ENCODE results near the gene MYT1. TPM values are rescaled to one million over a fixed set of nuclear protein-coding genes. Genes with fewer than 3 reads are reported as not detected.
A peak's percentile ranks its signal among the peaks of the same experiment; 100 is the strongest.

The MYT1 gene
- total and polyA plus RNA-seq, 2 of the 13 experiments (the other 11 are each of a cell fraction or from before 2014, with no cell fraction given), result 0.58 to 2.5 TPM

DNA sequence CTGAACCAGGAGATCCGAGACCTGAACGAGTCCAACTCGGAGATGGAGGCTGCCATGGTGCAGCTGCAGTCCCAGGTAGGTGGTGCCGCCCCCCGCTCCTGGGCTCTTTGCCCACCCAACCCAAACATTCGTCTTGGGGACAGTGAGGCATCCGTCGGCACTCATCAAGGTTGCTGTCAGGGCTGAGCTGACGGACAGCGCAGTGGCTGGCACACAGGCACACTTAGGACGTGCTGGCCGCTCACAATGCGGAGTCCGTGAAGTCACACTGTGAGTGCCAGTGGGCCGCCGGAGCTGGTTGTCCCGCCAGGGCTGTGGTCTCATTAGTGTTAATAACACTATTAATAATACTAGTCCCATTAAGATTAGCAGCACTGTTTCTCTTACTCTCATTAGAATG, 73.1 kb downstream of the MYT1 start (continued):
- TF ChIP-seq MLXIP (CRISPR knock-in tag; IDR thresholded peaks at IDR 0.05; ENCODE audit: borderline replicate concordance) (no peak), ZNF747 (CRISPR knock-in tag; IDR thresholded peaks at IDR 0.05; ENCODE audit: borderline replicate concordance) (no peak), U2AF1 (optimal IDR thresholded peaks at IDR 0.05; ENCODE audit: low read depth, low read length) (no peak), ZC3H4 (CRISPR knock-in tag; IDR thresholded peaks at IDR 0.05; ENCODE audit: borderline replicate concordance) (peak; percentile 56; the same call in 1 of the 2 replicates), ZNF296 (CRISPR knock-in tag; conservative IDR thresholded peaks at IDR 0.05) (no peak), WIZ (CRISPR knock-in tag; IDR thresholded peaks at IDR 0.05) (no peak), EZH2 (conservative IDR thresholded peaks at IDR 0.05; ENCODE audit: low read depth, low read length) (no peak), ZNF607 (CRISPR knock-in tag; IDR thresholded peaks at IDR 0.05; ENCODE audit: borderline replicate concordance) (no peak), ZKSCAN1 (IDR thresholded peaks at IDR 0.05; ENCODE audit: low read length) (no peak), ZFYVE20 (CRISPR knock-in tag; IDR thresholded peaks at IDR 0.05; ENCODE audit: borderline replicate concordance, low read depth) (no peak), MED13 (CRISPR knock-in tag; IDR thresholded peaks at IDR 0.05) (no peak), ZNF251 (CRISPR knock-in tag; IDR thresholded peaks at IDR 0.05) (no peak), RBM39 (IDR thresholded peaks at IDR 0.05; ENCODE audit: low read depth, low read length, poor library complexity, severe bottlenecking) (no peak), ZNF691 (CRISPR knock-in tag; IDR thresholded peaks at IDR 0.05; ENCODE audit: borderline replicate concordance, low read depth) (no peak), ZNF333 (CRISPR knock-in tag; IDR thresholded peaks at IDR 0.05; ENCODE audit: borderline replicate concordance) (no peak; the same call in 1 of the 2 replicates), ZMYM2 (CRISPR knock-in tag; IDR thresholded peaks at IDR 0.05) (no peak), MTF2 (CRISPR knock-in tag; IDR thresholded peaks at IDR 0.05; ENCODE audit: borderline replicate concordance) (no peak), ZBTB1 (CRISPR knock-in tag; IDR thresholded peaks at IDR 0.05; ENCODE audit: borderline replicate concordance) (no peak), ZNF343 (CRISPR knock-in tag; IDR thresholded peaks at IDR 0.05) (no peak), CC2D1A (CRISPR knock-in tag; IDR thresholded peaks at IDR 0.05) (no peak), HINFP (CRISPR knock-in tag; IDR thresholded peaks at IDR 0.05; ENCODE audit: low read depth) (no peak), ARID5B (CRISPR knock-in tag; IDR thresholded peaks at IDR 0.05) (no peak)

All from HepG2 (cell line).